HEK293T (cell line): Measurements from ENCODE around the gene NDUFA13.

Source experiments
- BHLHE40 ChIP-seq: fragments of 450-650 bp; IDR thresholded peaks from 2 replicates; pipeline ENCODE4 v1.6.1; 2016; ENCODE audit warnings: mild to moderate bottlenecking, moderate library complexity, borderline replicate concordance
- CTBP1 ChIP-seq: fragments of 450-650 bp; IDR thresholded peaks from 2 replicates; pipeline ENCODE4 v1.6.1; 2016; ENCODE audit warnings: borderline replicate concordance
- SUZ12 ChIP-seq: fragments of 450-650 bp; IDR thresholded peaks from 2 replicates; pipeline ENCODE4 v1.6.1; 2016; ENCODE audit warnings: mild to moderate bottlenecking
- TARDBP ChIP-seq: fragments of 450-650 bp; IDR thresholded peaks from 2 replicates; pipeline ENCODE4 v1.6.1; 2016

- TF ChIP-seq TARDBP (no peak), SUZ12 (no peak), CTBP1 (no peak), BHLHE40 (no peak)
Observed at GRCh38 chr19:19524053-19524452, 8.0 kb downstream of the NDUFA13 start.
